ENCODE results near the gene TEDDM1.
A peak's percentile ranks its signal among the peaks of the same experiment; 100 is the strongest.

TEDDM1 gene

DNA sequence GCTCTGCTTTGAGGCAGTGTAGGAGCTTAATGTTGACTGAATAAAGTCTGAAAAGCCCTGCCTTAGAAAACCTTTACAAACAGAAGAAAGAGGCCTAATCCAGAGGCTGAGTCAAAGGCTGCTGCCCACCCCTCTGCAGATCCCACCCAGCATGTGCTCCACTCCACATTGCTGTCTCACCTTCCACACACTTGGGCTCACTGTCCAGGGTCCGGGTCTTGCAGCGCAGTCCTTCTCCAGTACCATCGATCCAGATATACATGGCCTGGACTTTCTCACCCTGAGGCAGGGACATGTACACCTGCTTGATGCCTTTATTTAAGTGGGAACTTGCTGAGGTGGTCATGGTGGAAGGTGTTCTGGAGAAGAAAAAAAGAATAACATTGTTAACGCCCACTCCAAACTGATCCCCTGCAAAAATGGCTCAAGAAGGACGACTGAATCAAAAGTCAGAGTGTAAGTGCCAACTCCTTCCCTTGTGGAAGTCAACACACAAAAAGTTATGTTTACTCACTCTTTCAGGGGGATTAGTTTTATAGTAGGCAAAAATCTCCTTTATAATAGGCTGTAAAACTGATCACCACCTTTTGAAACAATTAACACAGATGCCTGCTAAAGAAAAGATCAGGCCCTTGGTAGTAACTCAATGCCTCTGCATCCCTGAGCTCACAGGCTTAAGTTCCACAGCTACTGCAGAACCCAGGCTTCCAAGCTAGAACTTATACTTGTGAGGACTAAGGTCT lies 11.9 kb downstream of the TEDDM1 start:
- DNase-seq (ENCODE audit: low read depth), result no peak
- TF ChIP-seq, protein P1, sequence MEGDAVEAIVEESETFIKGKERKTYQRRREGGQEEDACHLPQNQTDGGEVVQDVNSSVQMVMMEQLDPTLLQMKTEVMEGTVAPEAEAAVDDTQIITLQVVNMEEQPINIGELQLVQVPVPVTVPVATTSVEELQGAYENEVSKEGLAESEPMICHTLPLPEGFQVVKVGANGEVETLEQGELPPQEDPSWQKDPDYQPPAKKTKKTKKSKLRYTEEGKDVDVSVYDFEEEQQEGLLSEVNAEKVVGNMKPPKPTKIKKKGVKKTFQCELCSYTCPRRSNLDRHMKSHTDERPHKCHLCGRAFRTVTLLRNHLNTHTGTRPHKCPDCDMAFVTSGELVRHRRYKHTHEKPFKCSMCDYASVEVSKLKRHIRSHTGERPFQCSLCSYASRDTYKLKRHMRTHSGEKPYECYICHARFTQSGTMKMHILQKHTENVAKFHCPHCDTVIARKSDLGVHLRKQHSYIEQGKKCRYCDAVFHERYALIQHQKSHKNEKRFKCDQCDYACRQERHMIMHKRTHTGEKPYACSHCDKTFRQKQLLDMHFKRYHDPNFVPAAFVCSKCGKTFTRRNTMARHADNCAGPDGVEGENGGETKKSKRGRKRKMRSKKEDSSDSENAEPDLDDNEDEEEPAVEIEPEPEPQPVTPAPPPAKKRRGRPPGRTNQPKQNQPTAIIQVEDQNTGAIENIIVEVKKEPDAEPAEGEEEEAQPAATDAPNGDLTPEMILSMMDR (IDR thresholded peaks at IDR 0.05; ENCODE audit: low read depth, low read length, missing control alignments), result no peak
- in situ Hi-C loops (cut with HindIII; ENCODE audit: low sequenced_read_pairs), result no loop called here
- H3K4me3 ChIP-seq (ENCODE audit: low read depth, low read length), result peak overlapping the region; percentile 95

DNA sequence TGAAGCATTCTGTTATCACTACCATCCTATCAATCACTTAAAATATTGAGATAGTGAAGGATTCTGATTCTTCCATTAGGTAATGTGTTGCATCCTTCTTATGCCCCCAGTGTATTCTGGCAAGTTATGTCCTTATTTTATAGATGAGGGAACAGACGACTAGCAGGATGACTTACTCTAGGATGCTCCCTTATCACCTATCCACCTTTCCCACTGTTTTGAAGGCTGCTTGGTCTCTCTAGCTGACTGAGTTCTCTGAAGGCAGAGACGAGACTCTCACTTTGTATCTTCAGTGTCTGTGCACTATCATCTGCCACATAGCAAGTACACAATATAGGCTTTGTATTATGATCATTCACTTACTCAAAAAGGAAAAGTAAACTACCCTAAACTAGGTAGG lies 12.9 kb downstream of the TEDDM1 start:
- TF ChIP-seq, protein P1 (IDR thresholded peaks at IDR 0.05; ENCODE audit: low read depth, low read length, missing control alignments), result no peak
- no peak overlapping the region for H3K4me3 ChIP-seq (ENCODE audit: low read depth, low read length)
- DNase-seq (ENCODE audit: low read depth), result no peak
- in situ Hi-C loops (cut with HindIII; ENCODE audit: low sequenced_read_pairs), result no loop called here

DNA sequence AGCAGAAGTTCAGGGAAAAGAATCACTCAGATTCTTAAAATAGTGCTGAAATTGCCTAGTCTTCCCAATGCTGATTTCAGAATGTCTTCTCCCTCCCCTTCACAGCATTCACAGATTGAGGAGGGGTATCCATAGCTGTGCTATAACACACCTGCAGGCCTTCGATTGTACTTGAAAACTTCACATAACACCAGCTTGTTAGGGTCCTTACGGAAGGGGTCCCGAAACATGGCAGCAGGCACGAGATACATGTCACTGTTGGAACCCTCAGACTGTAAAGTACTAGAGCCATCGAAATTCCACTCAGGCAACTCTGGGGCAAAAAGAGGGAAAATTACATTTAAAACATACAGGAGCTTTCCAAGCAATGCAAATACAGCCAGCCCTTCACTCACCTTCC lies 13.5 kb downstream of the TEDDM1 start:
- in situ Hi-C loops (cut with HindIII; ENCODE audit: low sequenced_read_pairs), result no loop called here
- no peak overlapping the region for H3K4me3 ChIP-seq (ENCODE audit: low read depth, low read length)
- DNase-seq (ENCODE audit: low read depth), result no peak
- TF ChIP-seq, protein P1 (IDR thresholded peaks at IDR 0.05; ENCODE audit: low read depth, low read length, missing control alignments), result no peak

DNA sequence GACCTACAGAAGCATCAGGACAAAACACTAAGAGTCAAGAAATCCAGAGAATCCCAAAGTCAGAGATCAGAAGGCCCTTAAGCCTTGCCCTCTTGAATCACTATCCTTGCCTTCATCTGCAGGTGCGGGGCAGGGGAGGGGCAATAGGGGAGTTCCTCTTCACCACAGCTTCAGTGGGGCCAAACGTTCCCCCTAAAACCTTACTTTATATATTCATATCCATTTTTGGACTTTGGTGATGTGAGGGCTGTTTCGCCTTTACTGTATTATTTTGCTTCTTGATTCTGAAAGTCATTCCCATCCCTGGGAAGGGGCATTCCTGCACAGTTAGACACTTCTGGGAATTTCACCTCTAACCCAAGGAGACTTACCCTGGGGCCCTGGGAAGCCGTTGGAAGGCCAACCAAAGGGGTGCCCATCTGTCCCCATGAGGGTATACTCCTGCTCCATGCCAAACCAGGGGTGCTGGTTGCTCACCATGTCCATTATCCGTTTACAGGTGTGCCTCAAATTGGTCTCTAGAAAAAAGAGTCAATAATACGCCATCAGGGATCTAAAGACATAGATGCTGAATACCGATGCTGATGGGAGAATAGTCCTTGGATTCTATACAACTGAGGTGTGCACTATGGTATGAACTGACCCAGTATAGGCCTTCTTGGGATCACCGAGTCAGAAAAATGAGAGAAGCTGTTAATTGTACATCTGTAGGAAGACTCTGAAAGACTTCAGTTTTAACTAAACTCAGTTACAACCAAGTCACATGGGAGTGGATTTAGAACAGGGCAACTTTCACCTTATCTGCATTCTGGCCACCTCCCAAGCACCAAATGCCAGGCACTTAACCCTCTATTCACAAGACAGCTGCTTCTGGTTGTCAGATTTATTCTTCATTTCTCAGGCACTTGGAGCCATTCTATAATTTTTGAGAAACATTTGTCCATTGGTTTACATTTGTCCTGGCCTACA lies 14.3 kb downstream of the TEDDM1 start:
- DNase-seq (ENCODE audit: low read depth), result no peak
- H3K4me3 ChIP-seq (ENCODE audit: low read depth, low read length), result no peak overlapping the region
- in situ Hi-C loops (cut with HindIII; ENCODE audit: low sequenced_read_pairs), result no loop called here
- TF ChIP-seq, protein P1 (IDR thresholded peaks at IDR 0.05; ENCODE audit: low read depth, low read length, missing control alignments), result no peak

DNA sequence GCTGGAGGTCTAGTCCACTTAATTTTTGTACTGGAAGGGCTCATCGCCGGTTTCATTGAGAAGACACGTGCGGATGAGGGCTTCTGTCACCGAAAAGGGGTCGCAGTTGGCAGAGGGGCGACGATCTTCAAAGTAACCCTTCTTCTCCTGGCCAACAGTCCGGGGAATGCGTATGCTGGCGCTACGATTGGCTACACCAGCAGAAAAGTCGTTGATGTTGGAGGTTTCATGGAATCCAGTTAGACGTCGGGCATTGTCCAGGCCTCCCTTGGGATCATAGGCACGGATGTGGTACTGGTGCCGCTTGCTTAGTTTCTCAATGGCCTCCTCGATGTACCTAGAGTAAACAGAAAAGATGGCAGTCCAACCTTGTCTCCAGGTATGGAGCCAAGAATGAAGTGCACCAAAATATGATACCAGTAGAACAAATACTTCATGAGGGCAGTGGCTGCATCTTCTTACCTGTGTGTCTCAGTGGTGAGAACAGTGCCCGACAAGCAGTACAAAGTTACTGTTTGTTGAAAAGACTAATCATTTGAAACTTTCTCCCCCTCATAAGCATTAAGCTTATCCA lies 16.0 kb downstream of the TEDDM1 start:
- in situ Hi-C loops (cut with HindIII; ENCODE audit: low sequenced_read_pairs), result no loop called here
- H3K4me3 ChIP-seq (ENCODE audit: low read depth, low read length), result no peak overlapping the region
- TF ChIP-seq, protein P1 (IDR thresholded peaks at IDR 0.05; ENCODE audit: low read depth, low read length, missing control alignments), result no peak

DNA sequence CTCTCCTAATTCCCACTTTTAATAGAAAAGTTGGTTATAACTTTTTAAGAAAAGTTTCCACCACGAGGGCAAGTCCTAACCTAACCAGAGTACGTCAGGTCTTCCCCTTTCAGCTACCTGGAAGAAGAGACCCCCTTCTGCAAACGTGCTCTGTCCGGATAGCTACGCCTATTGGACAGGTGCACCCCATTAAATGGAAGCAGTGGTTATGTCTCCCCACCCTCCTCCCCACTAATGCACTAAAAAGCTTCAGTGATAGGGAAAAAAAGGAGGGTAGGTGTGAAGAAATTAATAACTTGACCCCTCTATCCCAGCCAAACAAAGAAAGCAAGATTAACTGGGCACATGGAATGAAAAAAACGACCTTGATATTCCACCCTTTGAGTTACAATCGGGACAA lies 16.5 kb downstream of the TEDDM1 start:
- TF ChIP-seq, protein P1 (IDR thresholded peaks at IDR 0.05; ENCODE audit: low read depth, low read length, missing control alignments), result no peak
- no peak overlapping the region for H3K4me3 ChIP-seq (ENCODE audit: low read depth, low read length)
- DNase-seq (ENCODE audit: low read depth), result no peak
- in situ Hi-C loops (cut with HindIII; ENCODE audit: low sequenced_read_pairs), result no loop called here

More for the DNA sequence above, 16.0 kb downstream of the TEDDM1 start:
- DNase-seq (ENCODE audit: low read depth), result no peak

All from astrocyte of the cerebellum (primary cell).